ENCODE measurements around the gene CCN5.
"Not testable (repeated sequence)": the region's sequence is repeated elsewhere in the genome, so short reads cannot be mapped to it uniquely, and the experiment has no call there.

CCN5 gene

GRCh38 chr20:44697041-44697440 lies 18.1 kb upstream of the CCN5 start:
- not testable (repeated sequence) for H3K9ac ChIP-seq (ENCODE audit: low read depth, low read length); H3K4me3 ChIP-seq (ENCODE audit: low read depth, low read length); H3K4me1 ChIP-seq (ENCODE audit: control insufficient read depth, insufficient read depth, low read length); H3K36me3 ChIP-seq (ENCODE audit: control insufficient read depth, insufficient read depth, low read length); H3K27me3 ChIP-seq (ENCODE audit: control insufficient read depth, insufficient read depth, low read length); H3K9me3 ChIP-seq (ENCODE audit: control insufficient read depth, insufficient read depth, low read length)

- no peak overlapping the region for H3K9ac ChIP-seq (ENCODE audit: low read depth, low read length)
- H3K36me3 ChIP-seq (ENCODE audit: control insufficient read depth, insufficient read depth, low read length): no peaks in the 10 kb centered on the region
- H3K9me3 ChIP-seq (ENCODE audit: control insufficient read depth, insufficient read depth, low read length): no peaks in the 10 kb centered on the region
- H3K4me3 ChIP-seq (ENCODE audit: low read depth, low read length): no peak overlapping the region
- no peaks in the 10 kb centered on the region for H3K27me3 ChIP-seq (ENCODE audit: control insufficient read depth, insufficient read depth, low read length)
- H3K4me1 ChIP-seq (ENCODE audit: control insufficient read depth, insufficient read depth, low read length): peaks cover 8% of the 10 kb centered on the region
Observed at GRCh38 chr20:44698351-44698750, 16.8 kb upstream of the CCN5 start.

- H3K4me1 ChIP-seq (ENCODE audit: control insufficient read depth, insufficient read depth, low read length): peaks cover 8% of the 10 kb centered on the region
- H3K36me3 ChIP-seq (ENCODE audit: control insufficient read depth, insufficient read depth, low read length): no peaks in the 10 kb centered on the region
- no peaks in the 10 kb centered on the region for H3K9me3 ChIP-seq (ENCODE audit: control insufficient read depth, insufficient read depth, low read length)
- H3K27me3 ChIP-seq (ENCODE audit: control insufficient read depth, insufficient read depth, low read length): no peaks in the 10 kb centered on the region
- no peak overlapping the region for H3K4me3 ChIP-seq (ENCODE audit: low read depth, low read length)
- H3K9ac ChIP-seq (ENCODE audit: low read depth, low read length): no peak overlapping the region
Observed at GRCh38 chr20:44700306-44700705, 14.9 kb upstream of the CCN5 start.

GRCh38 chr20:44701118-44701857 lies 13.9 kb upstream of the CCN5 start:
- H3K9ac ChIP-seq (ENCODE audit: low read depth, low read length): no peak overlapping the region

DNA sequence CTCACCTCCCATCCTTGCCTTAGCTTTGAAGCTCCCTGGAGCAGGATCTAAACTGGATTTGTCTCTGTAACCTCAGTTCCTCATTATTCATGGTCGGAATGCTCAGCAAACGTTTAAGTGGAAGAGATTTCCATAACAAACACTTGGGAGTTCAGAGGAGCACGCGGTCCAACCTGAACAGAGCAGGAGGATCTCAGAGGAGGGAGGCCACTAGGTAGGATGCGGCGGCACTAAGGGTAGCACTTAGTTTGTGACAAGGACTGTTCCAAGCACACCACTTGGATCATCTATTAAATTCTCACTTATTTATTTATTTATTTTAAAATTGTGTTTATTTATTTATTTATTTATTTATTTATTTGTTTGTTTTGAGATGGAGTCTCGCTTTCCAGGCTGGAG lies 13.3 kb upstream of the CCN5 start:
- H3K36me3 ChIP-seq (ENCODE audit: control insufficient read depth, insufficient read depth, low read length): no peaks in the 10 kb centered on the region
- no peaks in the 10 kb centered on the region for H3K27me3 ChIP-seq (ENCODE audit: control insufficient read depth, insufficient read depth, low read length)
- no peak overlapping the region for H3K9ac ChIP-seq (ENCODE audit: low read depth, low read length)
- H3K4me1 ChIP-seq (ENCODE audit: control insufficient read depth, insufficient read depth, low read length): peaks cover 8% of the 10 kb centered on the region
- H3K4me3 ChIP-seq (ENCODE audit: low read depth, low read length): no peak overlapping the region
- H3K9me3 ChIP-seq (ENCODE audit: control insufficient read depth, insufficient read depth, low read length): no peaks in the 10 kb centered on the region

More at GRCh38 chr20:44701118-44701857, 13.9 kb upstream of the CCN5 start:
- Histone ChIP-seq H3K27me3 (ENCODE audit: control insufficient read depth, insufficient read depth, low read length) (no peaks in the 10 kb centered on the region), H3K4me3 (ENCODE audit: low read depth, low read length) (no peak overlapping the region), H3K9me3 (ENCODE audit: control insufficient read depth, insufficient read depth, low read length) (no peaks in the 10 kb centered on the region), H3K4me1 (ENCODE audit: control insufficient read depth, insufficient read depth, low read length) (peaks cover 8% of the 10 kb centered on the region), H3K36me3 (ENCODE audit: control insufficient read depth, insufficient read depth, low read length) (no peaks in the 10 kb centered on the region)

- H3K4me1 ChIP-seq (ENCODE audit: control insufficient read depth, insufficient read depth, low read length): peaks cover 8% of the 10 kb centered on the region
- H3K36me3 ChIP-seq (ENCODE audit: control insufficient read depth, insufficient read depth, low read length): no peaks in the 10 kb centered on the region
- H3K9ac ChIP-seq (ENCODE audit: low read depth, low read length): no peak overlapping the region
- no peak overlapping the region for H3K4me3 ChIP-seq (ENCODE audit: low read depth, low read length)
- no peaks in the 10 kb centered on the region for H3K9me3 ChIP-seq (ENCODE audit: control insufficient read depth, insufficient read depth, low read length)
- no peaks in the 10 kb centered on the region for H3K27me3 ChIP-seq (ENCODE audit: control insufficient read depth, insufficient read depth, low read length)
Observed at GRCh38 chr20:44702776-44703175, 12.4 kb upstream of the CCN5 start.

GRCh38 chr20:44703183-44703925 lies 11.8 kb upstream of the CCN5 start:
- Histone ChIP-seq H3K9ac (ENCODE audit: low read depth, low read length) (no peak overlapping the region), H3K4me1 (ENCODE audit: control insufficient read depth, insufficient read depth, low read length) (peaks cover 8% of the 10 kb centered on the region), H3K36me3 (ENCODE audit: control insufficient read depth, insufficient read depth, low read length) (no peaks in the 10 kb centered on the region), H3K9me3 (ENCODE audit: control insufficient read depth, insufficient read depth, low read length) (no peaks in the 10 kb centered on the region), H3K4me3 (ENCODE audit: low read depth, low read length) (no peak overlapping the region), H3K27me3 (ENCODE audit: control insufficient read depth, insufficient read depth, low read length) (no peaks in the 10 kb centered on the region)

DNA sequence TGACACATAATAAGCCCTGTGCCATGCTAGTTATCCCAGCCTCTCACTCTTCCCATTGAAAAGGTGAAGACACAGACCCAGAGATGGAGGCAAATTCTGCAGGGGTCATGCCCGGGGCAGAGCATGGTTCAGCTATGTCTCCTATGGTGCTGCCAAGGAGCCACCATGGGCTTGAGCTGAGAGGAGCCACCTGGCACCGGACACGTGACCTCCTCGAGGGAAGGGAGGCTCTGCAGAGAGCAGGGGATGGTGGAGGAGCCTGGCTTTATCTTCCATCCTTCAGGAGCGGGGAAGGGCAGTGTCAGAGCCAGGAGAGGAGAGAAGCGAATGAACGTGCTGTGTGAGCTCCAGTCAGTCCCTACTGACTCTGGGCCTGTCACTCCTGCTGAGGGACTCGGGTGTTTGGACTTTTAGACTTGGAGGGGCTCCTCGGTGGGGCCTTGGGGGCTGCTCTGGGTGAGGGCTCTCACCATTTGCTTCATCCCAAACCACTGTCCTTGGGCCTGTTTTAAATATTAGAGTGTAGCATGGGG lies 11.1 kb upstream of the CCN5 start:
- Histone ChIP-seq H3K4me3 (ENCODE audit: low read depth, low read length) (no peak overlapping the region), H3K27me3 (ENCODE audit: control insufficient read depth, insufficient read depth, low read length) (no peaks in the 10 kb centered on the region), H3K9me3 (ENCODE audit: control insufficient read depth, insufficient read depth, low read length) (no peaks in the 10 kb centered on the region), H3K4me1 (ENCODE audit: control insufficient read depth, insufficient read depth, low read length) (peaks cover 8% of the 10 kb centered on the region), H3K9ac (ENCODE audit: low read depth, low read length) (no peak overlapping the region), H3K36me3 (ENCODE audit: control insufficient read depth, insufficient read depth, low read length) (no peaks in the 10 kb centered on the region)

DNA sequence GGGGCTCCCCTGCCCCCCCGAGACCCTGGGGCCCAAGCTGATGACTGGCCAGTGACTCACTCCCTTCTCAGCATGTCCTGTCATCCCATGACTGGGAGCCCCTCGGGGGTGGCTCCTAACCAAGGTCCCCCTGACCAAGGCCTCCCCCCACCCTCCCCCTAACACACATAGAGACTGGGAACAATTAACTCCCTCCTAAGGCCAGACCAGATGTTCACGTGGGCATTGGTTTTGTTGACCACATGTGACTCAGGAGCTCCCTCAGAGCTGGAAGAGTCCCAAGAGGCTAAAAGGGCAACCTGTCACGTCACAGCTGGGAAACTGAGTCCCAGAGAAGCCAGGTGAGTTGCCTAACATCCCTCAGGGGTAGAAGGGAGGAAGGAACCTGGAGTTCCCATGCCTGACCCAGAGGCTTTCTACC lies 10.6 kb upstream of the CCN5 start:
- Histone ChIP-seq H3K9me3 (ENCODE audit: control insufficient read depth, insufficient read depth, low read length) (no peaks in the 10 kb centered on the region), H3K36me3 (ENCODE audit: control insufficient read depth, insufficient read depth, low read length) (no peaks in the 10 kb centered on the region), H3K4me1 (ENCODE audit: control insufficient read depth, insufficient read depth, low read length) (peaks cover 8% of the 10 kb centered on the region), H3K4me3 (ENCODE audit: low read depth, low read length) (no peak overlapping the region), H3K9ac (ENCODE audit: low read depth, low read length) (no peak overlapping the region), H3K27me3 (ENCODE audit: control insufficient read depth, insufficient read depth, low read length) (no peaks in the 10 kb centered on the region)

GRCh38 chr20:44705364-44706094 lies 9.6 kb upstream of the CCN5 start:
- Histone ChIP-seq H3K27me3 (ENCODE audit: control insufficient read depth, insufficient read depth, low read length) (no peaks in the 10 kb centered on the region), H3K36me3 (ENCODE audit: control insufficient read depth, insufficient read depth, low read length) (no peaks in the 10 kb centered on the region), H3K4me1 (ENCODE audit: control insufficient read depth, insufficient read depth, low read length) (peaks cover 8% of the 10 kb centered on the region), H3K9ac (ENCODE audit: low read depth, low read length) (no peak overlapping the region), H3K9me3 (ENCODE audit: control insufficient read depth, insufficient read depth, low read length) (no peaks in the 10 kb centered on the region), H3K4me3 (ENCODE audit: low read depth, low read length) (no peak overlapping the region)

GRCh38 chr20:44706301-44707017 lies 8.7 kb upstream of the CCN5 start:
- no peaks in the 10 kb centered on the region for H3K36me3 ChIP-seq (ENCODE audit: control insufficient read depth, insufficient read depth, low read length)
- no peaks in the 10 kb centered on the region for H3K27me3 ChIP-seq (ENCODE audit: control insufficient read depth, insufficient read depth, low read length)
- peaks cover 5% of the 10 kb centered on the region for H3K4me1 ChIP-seq (ENCODE audit: control insufficient read depth, insufficient read depth, low read length)
- H3K9ac ChIP-seq (ENCODE audit: low read depth, low read length): no peak overlapping the region
- no peaks in the 10 kb centered on the region for H3K9me3 ChIP-seq (ENCODE audit: control insufficient read depth, insufficient read depth, low read length)
- H3K4me3 ChIP-seq (ENCODE audit: low read depth, low read length): no peak overlapping the region

Data from iPS-15b (cell line).